Osteoblast (primary cell): ENCODE results near the gene MAPK6. TPM values are rescaled to one million over a fixed set of nuclear protein-coding genes. Genes with fewer than 3 reads are reported as not detected.

Source experiments
- DNase-seq: peaks from one replicate; pipeline ENCODE4 v3.0.0; 2011; ENCODE audit warnings: low spot score, mixed read lengths; ENCODE audit not compliant: insufficient read length; ENCODE audit errors: missing footprints
- H2AFZ ChIP-seq: 2 replicates; pipeline ENCODE4 v1.6.0; 2011; ENCODE audit warnings: mild to moderate bottlenecking, low read length
- H3K27ac ChIP-seq: 2 replicates; pipeline ENCODE4 v1.5.1; 2011; ENCODE audit warnings: mild to moderate bottlenecking, low read depth, low read length, moderate library complexity
- H3K27me3 ChIP-seq: 2 replicates; pipeline ENCODE4 v1.6.0; 2012; ENCODE audit warnings: mild to moderate bottlenecking, control low read depth, inconsistent platforms, low read length, moderate library complexity; ENCODE audit not compliant: insufficient read depth
- H3K36me3 ChIP-seq: 2 replicates; pipeline ENCODE4 v1.5.1; 2011; ENCODE audit warnings: mild to moderate bottlenecking, low read length, control low read depth, moderate library complexity; ENCODE audit not compliant: insufficient read depth
- H3K4me1 ChIP-seq: 2 replicates; pipeline ENCODE4 v1.5.1; 2011; ENCODE audit warnings: mild to moderate bottlenecking, low read length, control low read depth, moderate library complexity; ENCODE audit not compliant: insufficient read depth
- H3K4me2 ChIP-seq: 2 replicates; pipeline ENCODE4 v1.6.0; 2011; ENCODE audit warnings: mild to moderate bottlenecking, low read length; ENCODE audit not compliant: insufficient read depth
- H3K4me3 ChIP-seq: fragments of 200-600 bp; sonication (generic); 3 replicates; pipeline ENCODE4 v1.5.1; 2012; ENCODE audit warnings: mild to moderate bottlenecking, low read length, inconsistent platforms; ENCODE audit not compliant: insufficient read depth
- H3K79me2 ChIP-seq: 2 replicates; pipeline ENCODE4 v1.6.0; 2012; ENCODE audit warnings: mild to moderate bottlenecking, low read length, control low read depth, inconsistent platforms; ENCODE audit not compliant: insufficient read depth
- H3K9me3 ChIP-seq: 2 replicates; pipeline ENCODE4 v1.5.1; 2011; ENCODE audit warnings: low read depth, low read length, control low read depth
- H4K20me1 ChIP-seq: 2 replicates; pipeline ENCODE4 v1.6.0; 2012; ENCODE audit warnings: mild to moderate bottlenecking, low read length, control low read depth; ENCODE audit not compliant: insufficient read depth
- CTCF ChIP-seq: IDR thresholded peaks from 2 replicates; pipeline ENCODE4 v1.5.1; 2011; ENCODE audit warnings: mild to moderate bottlenecking, low read depth, low read length, moderate library complexity; ENCODE audit errors: extremely low read depth
- total RNA-seq: library from RNA; depleted of rRNA; stranded (reverse); fragments of >200 nt; gene quantifications from 2 replicates; pipeline ENCODE4 v1.2.3, GENCODE V29; 2012

Gene MAPK6
- total RNA-seq, 1 donor = 86.9 TPM

GRCh38 chr15:52012210-52012609, 6.8 kb upstream of the MAPK6 start:
- Histone ChIP-seq H3K9me3 (no peaks in the 10 kb centered on the region), H3K4me1 (peaks cover 11% of the 10 kb centered on the region), H3K27me3 (no peaks in the 10 kb centered on the region), H3K4me3 (no peak overlapping the region), H2AFZ (no peak overlapping the region), H3K79me2 (no peaks in the 10 kb centered on the region), H3K27ac (no peak overlapping the region), H3K36me3 (no peaks in the 10 kb centered on the region), H3K4me2 (no peak overlapping the region), H4K20me1 (no peaks in the 10 kb centered on the region)
- DNase-seq = peak; percentile 51
- no peak for TF ChIP-seq CTCF

- no peaks in the 10 kb centered on the region for H4K20me1 ChIP-seq
Observed at GRCh38 chr15:52013151-52013791, 5.7 kb upstream of the MAPK6 start.

GRCh38 chr15:52014616-52015015, 4.4 kb upstream of the MAPK6 start:
- Histone ChIP-seq H3K4me2 (no peak overlapping the region), H3K4me1 (peaks cover 18% of the 10 kb centered on the region), H3K4me3 (no peak overlapping the region), H3K9me3 (no peaks in the 10 kb centered on the region), H3K27ac (no peak overlapping the region), H4K20me1 (no peaks in the 10 kb centered on the region), H3K36me3 (no peaks in the 10 kb centered on the region), H3K79me2 (no peaks in the 10 kb centered on the region), H2AFZ (no peak overlapping the region), H3K27me3 (no peaks in the 10 kb centered on the region)
- DNase-seq = no peak
- TF ChIP-seq CTCF = no peak

More at GRCh38 chr15:52013151-52013791, 5.7 kb upstream of the MAPK6 start:
- H3K79me2 ChIP-seq = no peaks in the 10 kb centered on the region
- H3K9me3 ChIP-seq = no peaks in the 10 kb centered on the region
- DNase-seq = peak; percentile 92
- H3K36me3 ChIP-seq = no peaks in the 10 kb centered on the region
- no peak overlapping the region for H3K4me2 ChIP-seq
- no peak overlapping the region for H3K27ac ChIP-seq
- H3K4me3 ChIP-seq = no peak overlapping the region
- no peaks in the 10 kb centered on the region for H3K27me3 ChIP-seq
- TF ChIP-seq CTCF = no peak
- H3K4me1 ChIP-seq = peaks cover 13% of the 10 kb centered on the region
- H2AFZ ChIP-seq = no peak overlapping the region

GRCh38 chr15:52016316-52016715, 2.7 kb upstream of the MAPK6 start:
- DNase-seq = no peak
- Histone ChIP-seq H3K4me2 (no peak overlapping the region), H3K4me3 (no peak overlapping the region), H3K27ac (no peak overlapping the region), H4K20me1 (no peaks in the 10 kb centered on the region), H3K4me1 (peaks cover 17% of the 10 kb centered on the region), H3K79me2 (peaks cover 15% of the 10 kb centered on the region), H2AFZ (no peak overlapping the region), H3K36me3 (no peaks in the 10 kb centered on the region), H3K9me3 (no peaks in the 10 kb centered on the region), H3K27me3 (no peaks in the 10 kb centered on the region)
- TF ChIP-seq CTCF = no peak
